Peyer's patch (tissue), 4 donors: ENCODE results near the gene IL1RAPL1.

Experiments used
- POLR2A ChIP-seq, 2 donors: fragments of 450-650 bp; IDR thresholded peaks; one replicate each; pipeline ENCODE4 v1.5.1; 2017; ENCODE audit warnings: antibody characterized with exemption in 2 of 2, mild to moderate bottlenecking in 2 of 2, moderate library complexity in 2 of 2
- TF ChIP-seq, protein P1 (sequence below), 6 experiments: fragments of 450-650 bp in 4 of 6; fragments of 200-600 bp in 2 of 6; sonication (generic) in 1 of 6; IDR thresholded peaks; one replicate each; pipeline ENCODE4 v1.5.1; 2017 to 2019; ENCODE audit warnings: antibody characterized with exemption in 6 of 6, mild to moderate bottlenecking in 3 of 6, moderate library complexity in 1 of 6

DNA sequence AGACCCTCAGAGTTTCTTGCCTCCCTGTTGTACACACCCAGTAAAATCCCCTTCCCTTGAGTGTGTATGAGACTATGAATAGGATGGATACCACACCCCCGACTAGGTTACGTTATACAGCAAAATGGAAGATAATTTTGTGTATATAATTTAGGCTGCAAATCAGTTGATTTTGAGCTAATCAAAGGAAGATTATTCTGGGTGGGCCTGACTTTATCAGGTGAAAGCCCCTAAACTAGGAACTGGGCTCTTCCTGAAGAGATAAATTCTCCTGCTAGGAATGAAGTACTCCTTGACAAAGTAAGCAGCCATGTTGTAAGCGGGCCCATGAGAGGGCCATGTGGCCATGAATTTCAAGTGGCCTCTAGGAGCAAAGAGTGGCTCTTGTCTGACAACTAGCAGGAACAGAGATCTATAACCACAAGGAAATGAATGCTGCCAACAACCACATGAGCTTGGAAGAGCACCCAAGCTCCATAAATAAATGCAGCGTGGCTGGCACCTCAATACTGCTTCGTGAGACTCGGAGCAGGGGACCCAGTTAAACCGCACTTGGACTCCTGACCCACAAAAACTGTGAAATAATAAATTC, 646.4 kb downstream of the IL1RAPL1 start:
- TF ChIP-seq, protein P1, sequence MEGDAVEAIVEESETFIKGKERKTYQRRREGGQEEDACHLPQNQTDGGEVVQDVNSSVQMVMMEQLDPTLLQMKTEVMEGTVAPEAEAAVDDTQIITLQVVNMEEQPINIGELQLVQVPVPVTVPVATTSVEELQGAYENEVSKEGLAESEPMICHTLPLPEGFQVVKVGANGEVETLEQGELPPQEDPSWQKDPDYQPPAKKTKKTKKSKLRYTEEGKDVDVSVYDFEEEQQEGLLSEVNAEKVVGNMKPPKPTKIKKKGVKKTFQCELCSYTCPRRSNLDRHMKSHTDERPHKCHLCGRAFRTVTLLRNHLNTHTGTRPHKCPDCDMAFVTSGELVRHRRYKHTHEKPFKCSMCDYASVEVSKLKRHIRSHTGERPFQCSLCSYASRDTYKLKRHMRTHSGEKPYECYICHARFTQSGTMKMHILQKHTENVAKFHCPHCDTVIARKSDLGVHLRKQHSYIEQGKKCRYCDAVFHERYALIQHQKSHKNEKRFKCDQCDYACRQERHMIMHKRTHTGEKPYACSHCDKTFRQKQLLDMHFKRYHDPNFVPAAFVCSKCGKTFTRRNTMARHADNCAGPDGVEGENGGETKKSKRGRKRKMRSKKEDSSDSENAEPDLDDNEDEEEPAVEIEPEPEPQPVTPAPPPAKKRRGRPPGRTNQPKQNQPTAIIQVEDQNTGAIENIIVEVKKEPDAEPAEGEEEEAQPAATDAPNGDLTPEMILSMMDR (IDR thresholded peaks at IDR 0.05): no peak
- TF ChIP-seq POLR2A (IDR thresholded peaks at IDR 0.05): no peak
